ENCODE results near the gene BTBD19.
"Not testable (repeated sequence)": the region's sequence is repeated elsewhere in the genome, so short reads cannot be mapped to it uniquely, and the experiment has no call there.

The BTBD19 gene

GRCh38 chr1:44828003-44828651 is 19.8 kb downstream of the BTBD19 start:
- no peak for DNase-seq (ENCODE audit: low read depth)

DNA sequence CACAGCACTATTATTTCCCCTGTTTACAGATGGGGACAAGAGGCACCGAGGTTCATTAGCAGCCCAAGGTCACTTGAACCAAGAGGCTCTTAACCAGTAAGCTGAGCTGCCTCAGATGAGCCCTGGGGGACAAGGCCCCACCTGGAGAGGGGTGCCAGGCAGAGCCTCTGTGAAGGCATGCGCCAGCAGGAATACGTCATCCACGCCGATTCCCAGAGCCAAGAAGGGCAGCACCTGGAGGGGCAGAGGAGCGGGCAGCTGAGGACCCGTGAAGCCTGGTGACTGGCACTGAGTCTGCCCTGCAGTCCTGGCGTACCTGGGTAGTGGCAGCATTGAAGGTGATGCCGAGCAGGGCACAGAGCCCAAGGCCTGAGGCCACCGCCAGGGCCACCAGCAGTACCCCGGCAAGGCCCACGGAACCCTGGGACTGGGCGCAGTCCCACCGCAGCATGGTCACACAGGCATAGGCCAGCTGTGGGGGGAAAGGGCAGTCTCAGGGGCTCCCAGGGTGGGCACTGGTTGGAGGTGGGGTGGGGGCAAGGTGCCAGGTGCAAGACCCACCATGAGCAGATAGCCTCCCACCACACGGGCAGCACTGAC is 20.6 kb downstream of the BTBD19 start:
- no peak for DNase-seq (ENCODE audit: low read depth)

GRCh38 chr1:44829506-44830384 is 21.4 kb downstream of the BTBD19 start:
- no peak for DNase-seq (ENCODE audit: low read depth)

DNA sequence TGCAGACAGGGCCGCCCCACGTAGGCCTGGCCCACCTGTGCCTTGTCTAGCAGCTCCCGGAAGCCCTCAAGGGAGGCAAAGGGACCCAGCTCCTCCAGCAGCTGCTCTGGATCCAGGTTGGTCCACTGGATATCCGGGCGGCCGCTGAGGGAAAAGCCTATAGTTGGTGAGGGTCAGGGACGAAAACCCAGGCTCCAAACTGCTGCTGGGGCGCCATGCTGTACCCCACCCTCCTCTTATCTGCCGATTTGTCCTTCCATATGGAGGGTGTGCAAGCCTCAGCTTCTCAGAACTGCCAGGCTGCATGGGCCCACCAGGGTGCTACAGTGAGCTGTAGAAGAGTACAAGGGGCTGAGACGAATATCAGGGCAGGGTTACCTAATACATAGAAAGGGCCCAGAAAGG is 22.6 kb downstream of the BTBD19 start:
- DNase-seq (ENCODE audit: low read depth) = no peak

- no peak for DNase-seq (ENCODE audit: low read depth)
Measured at GRCh38 chr1:44831516-44831915, 23.2 kb downstream of the BTBD19 start.

DNA sequence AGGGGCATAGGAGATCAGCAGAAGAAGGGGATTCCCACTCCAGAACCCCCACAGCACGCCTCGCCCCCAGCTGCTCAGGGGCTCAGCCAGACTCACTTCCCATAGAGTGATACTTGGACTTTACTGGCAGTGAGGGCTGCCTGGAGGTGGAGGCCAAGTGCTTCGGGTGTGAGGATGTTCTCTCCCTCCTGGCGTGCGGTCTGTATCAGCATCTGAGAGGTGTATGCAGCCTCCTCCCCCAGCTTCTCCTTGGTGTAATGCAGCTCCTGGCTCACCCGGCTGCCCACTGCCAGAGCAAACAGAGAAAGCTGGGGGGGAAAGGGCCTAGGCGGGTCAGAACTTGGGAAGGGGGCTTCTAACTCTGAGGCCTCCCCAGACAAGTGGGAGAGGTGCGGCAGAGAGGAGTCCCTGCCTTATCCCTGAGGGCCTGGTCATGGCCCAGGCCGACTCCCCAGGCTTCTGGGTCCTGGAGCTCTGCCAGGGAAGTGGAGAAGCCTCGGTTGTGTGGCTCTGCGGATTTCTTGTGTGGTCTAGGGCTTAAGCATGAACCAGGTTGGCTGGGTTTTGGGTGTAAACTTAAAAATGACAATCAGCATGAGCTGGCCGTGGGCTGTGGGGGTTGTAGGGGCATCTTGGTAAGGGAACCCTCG is 23.9 kb downstream of the BTBD19 start:
- no peak for DNase-seq (ENCODE audit: low read depth)

- DNase-seq (ENCODE audit: low read depth) = no peak
Measured at GRCh38 chr1:44834328-44834727, 26.0 kb downstream of the BTBD19 start.

- peak; percentile 87 for DNase-seq (ENCODE audit: low read depth)
Measured at GRCh38 chr1:44835738-44836675, 27.7 kb downstream of the BTBD19 start.

- DNase-seq (ENCODE audit: low read depth) = not testable (repeated sequence)
Measured at GRCh38 chr1:44838294-44838693, 30.0 kb downstream of the BTBD19 start.

- DNase-seq (ENCODE audit: low read depth) = no peak
Measured at GRCh38 chr1:44839576-44839975, 31.3 kb downstream of the BTBD19 start.

GRCh38 chr1:44842486-44842861 is 34.2 kb downstream of the BTBD19 start:
- no peak for DNase-seq (ENCODE audit: low read depth)

DNA sequence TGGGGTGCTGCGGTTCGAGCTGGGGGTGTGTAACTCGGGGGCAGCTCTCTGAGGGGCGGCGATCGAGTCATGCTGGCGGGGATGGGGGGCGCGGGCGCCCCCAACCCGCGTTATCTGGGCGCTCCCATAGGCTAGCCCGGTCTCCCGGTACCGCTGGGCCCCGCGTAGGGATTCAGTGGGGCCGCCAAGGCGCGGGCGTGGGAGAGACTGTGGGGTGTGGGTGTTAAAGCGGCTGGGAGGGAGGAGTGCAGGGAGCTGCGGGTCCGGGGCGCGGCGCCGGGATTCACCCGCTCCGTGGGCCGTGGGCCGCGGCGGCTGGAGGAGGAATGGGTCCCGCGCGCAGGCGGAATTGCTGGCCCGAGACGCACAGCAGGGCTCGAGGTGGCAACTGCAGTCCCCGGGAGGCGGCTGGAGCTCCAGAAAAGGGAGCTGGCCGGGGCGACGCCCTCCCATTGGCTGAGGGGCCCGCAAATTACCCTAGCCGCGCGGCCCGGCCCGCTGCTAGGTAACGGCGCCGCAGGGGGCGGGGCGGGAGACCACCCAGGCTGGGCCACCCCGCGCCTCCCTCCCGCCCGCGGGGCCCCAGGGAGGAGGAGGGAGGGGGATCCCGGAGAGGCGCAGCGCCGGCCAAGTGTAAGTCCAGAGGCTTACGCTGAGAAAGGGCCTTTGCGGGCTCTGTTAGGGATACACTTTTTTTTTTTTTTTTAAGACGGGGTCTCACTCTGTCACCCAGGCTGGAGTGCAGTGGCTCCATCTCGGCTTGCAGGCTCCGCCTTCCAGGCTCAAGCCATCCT is 34.7 kb downstream of the BTBD19 start, which contains the start of gene PTCH2:
PTCH2 (minus strand) TSS at position 392 of the 794 bp plus-strand sequence; CDS start at position 71, 321 bp downstream.
- peak; percentile 64 for DNase-seq (ENCODE audit: low read depth)

- no peak for DNase-seq (ENCODE audit: low read depth)
Measured at GRCh38 chr1:44846985-44847384, 38.7 kb downstream of the BTBD19 start.

GRCh38 chr1:44847845-44848244 is 39.5 kb downstream of the BTBD19 start:
- DNase-seq (ENCODE audit: low read depth) = no peak

DNA sequence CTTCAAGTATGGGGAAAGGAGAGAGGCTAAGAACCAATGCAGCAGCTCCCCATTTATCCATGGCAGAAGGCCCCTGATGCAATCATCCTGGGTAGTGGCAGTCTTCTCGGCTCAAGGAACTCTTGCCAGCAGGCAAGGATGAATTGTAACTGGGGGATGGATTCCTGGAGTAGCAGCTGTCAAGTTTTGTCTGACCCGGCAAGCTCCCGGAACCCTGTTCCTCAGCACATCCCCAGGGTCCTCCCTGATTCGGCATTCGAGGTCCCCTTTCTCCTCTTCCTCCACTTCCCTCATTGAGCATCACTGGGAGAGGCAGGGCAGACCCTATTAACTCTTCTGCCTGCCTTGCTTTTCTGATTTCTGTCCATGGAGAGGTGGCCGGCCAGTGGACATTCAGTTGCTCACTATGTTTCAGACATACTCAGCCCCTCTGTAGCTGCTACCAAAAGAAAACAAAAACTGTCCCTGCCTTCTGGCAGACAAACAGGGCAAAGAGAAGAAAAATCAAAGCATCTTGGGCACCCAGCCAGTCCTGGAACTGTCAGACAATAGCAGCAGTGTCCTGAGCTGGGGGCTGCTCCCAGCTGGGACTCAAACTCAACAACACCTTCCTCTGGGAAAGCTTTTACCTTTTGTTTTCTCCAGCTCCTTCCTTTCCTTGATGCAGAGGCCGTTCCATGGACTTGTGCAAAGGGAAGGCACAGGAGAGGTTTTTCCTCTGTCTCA is 40.3 kb downstream of the BTBD19 start:
- no peak for DNase-seq (ENCODE audit: low read depth)

- no peak for DNase-seq (ENCODE audit: low read depth)
Measured at GRCh38 chr1:44849575-44850132, 41.3 kb downstream of the BTBD19 start.

- no peak for DNase-seq (ENCODE audit: low read depth)
Measured at GRCh38 chr1:44851308-44851707, 43.0 kb downstream of the BTBD19 start.

GRCh38 chr1:44853201-44853600 is 44.9 kb downstream of the BTBD19 start:
- DNase-seq (ENCODE audit: low read depth) = no peak

- no peak for DNase-seq (ENCODE audit: low read depth)
Measured at GRCh38 chr1:44854970-44855369, 46.6 kb downstream of the BTBD19 start.
